ENCODE measurements around the gene ATXN7L1.
"Not testable (repeated sequence)": the region's sequence is repeated elsewhere in the genome, so short reads cannot be mapped to it uniquely, and the experiment has no call there.

ATXN7L1 gene

DNA sequence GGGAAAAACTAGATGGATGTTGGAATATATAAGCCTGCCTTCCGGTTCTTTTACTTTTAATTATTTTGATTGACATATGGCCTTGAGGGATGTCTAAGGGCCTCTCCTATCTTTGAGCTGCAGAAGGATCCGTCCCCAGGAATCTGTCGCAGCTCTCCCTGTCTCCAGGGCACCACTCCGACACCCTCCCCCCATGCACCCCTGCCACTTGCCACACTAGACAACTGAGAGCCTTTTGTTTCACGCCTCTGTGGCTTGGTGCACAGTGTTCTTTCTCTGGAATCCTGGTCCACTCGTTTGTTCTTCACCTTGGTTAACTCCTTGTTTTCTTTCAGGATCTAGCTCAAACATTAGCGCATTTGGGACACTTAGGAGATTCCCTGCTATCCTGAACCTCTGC is 171.0 kb downstream of the ATXN7L1 start:
- intact Hi-C loops (cut with DNase I), result no loop called here
- peak in 34 of 42 donors; percentile 23 to 80 (median 66) for DNase-seq

DNA sequence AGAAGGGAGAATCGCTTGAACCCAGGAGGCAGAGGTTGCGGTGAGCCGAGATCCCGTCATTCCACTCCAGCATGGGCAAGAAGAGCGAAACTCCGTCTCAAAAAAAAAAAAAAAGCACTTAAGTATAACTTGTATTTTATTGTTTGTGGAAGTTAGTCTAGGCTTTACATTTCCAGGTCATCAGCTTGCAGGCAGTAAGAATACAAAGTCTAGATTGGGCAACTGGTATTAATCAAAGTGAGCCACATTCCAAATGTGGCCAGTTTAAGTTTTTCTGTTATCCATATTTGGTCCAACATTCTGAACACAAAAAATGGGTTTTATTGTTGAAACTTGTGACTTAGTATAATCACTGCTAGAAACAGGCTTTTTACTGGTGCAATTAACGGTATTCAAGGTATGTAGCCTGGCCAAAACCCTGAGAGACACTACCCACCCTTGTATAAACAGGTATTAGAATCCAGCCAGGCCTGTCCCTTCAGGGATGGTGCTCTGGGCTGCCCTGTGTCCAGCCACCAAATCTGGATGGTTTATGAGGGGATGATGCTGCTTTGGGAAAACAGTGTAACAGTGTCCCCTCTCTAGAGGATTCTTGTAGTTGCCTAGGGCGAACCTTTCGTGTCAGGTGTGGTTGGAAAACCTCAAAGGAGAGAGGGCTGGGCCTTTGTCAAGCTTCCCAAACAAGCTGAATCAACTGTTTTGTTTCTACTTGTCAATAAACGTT is 173.0 kb downstream of the ATXN7L1 start:
- DNase-seq, result no peak
- intact Hi-C loops (cut with DNase I), result no loop called here

DNA sequence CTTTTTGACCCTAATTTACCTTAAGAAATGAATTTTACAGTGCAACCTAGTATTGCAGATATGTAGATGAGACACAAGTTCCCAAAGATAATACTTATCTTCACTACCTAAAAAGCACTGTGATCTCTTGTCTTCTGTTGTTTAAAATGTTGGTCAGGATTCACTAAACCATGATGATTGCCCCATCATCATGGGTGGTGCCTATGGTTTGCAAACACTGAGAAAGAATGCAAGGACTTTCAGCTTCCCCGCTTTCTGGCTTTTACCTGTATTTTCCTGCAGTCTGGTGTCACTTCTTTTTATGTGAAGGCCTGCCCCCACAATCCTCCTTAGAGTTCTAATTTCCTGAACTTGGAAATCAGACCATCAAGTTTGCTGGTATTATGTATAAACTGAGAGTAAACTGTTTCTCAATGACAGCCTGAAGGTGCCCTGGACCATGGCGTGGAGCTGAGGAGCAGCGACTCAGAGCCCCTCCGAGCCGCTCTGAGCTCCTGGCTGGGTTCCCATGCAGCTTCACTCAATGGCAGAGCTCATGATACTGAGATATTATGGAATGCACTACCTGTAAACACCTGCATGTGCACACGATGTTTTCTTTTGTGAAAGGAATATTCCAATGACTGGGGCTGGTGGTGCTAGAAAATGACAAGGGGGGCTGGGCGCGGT is 176.7 kb downstream of the ATXN7L1 start:
- intact Hi-C loops (cut with DNase I), result no loop called here
- DNase-seq, result peak in 2 of 42 donors; percentile 41 to 52

DNA sequence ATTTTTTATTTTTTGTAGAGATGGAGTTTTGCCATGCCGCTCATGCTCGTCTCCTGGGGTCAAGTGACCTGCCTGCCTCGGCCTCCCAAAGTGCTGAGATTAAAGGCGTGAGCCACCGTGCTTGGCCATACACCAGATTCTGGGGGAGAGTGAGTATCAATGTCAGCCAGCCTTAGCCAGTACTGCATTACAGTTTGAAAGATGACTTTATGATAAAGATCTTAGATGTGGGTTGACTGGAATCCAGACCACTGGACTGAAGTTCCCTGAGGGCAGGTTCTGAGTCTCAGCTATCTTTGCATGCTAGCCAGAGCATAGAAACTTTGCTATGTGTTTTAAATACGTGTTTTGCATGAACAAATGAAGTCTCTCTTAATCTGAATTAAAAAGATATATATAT is 177.9 kb downstream of the ATXN7L1 start:
- DNase-seq, result no peak
- intact Hi-C loops (cut with DNase I), result no loop called here

DNA sequence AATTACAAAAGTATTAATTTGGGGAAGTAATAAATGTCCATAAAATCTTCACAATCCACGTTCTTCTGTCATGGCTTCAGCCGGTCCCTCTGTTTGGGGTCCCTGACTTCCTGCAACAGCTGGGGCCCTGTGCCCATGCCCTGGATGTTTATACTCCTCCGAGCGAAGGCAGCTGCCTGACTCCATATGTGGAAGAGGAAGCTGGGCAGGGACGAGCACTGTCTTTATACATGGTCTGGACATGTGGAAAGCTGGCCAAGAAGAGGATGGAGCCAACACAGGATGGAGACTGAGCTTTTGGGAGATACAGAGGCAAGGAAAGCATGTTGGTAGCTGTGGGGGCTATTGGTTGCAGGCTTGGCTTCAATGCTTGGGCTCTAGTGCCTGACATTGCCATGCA is 178.6 kb downstream of the ATXN7L1 start:
- intact Hi-C loops (cut with DNase I), result no loop called here
- no peak for DNase-seq

DNA sequence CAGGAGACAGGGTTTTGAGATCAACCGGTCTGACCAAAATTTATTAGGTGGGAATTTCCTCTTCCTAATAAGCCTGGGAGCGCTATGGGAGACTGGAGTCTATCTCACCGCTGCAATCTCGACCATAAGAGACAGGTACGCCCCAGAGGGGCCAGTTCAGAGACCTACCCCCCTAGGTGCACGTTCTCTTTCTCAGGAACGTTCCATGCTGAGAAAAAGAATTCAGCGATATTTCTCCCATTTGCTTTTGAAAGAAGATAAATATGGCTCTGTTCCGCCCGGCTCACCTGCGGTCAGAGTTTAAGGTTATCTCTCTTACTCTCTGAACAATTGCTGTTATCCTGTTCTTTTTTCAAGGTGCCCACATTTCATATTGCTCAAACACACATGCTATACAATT is 179.2 kb downstream of the ATXN7L1 start:
- intact Hi-C loops (cut with DNase I), result not testable (repeated sequence)

DNA sequence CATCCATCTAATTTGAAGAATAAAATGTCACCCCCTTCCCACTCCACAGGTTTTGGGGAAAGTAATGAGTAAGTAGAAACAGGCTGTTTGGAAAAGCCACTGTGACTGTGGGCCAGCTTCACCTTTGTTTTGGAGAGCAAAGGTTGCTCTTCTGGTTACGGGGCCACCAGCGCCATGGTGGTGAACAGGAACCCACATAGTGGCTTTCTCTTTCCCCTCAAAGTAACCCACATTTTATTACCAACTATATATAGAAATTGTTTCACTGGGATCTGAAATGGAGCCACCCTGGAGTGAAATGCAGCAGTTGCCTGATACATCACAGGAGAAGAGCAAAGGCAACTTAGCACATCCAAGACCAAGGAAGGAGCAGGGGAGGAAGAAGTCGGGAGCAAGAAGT is 182.8 kb downstream of the ATXN7L1 start:
- intact Hi-C loops (cut with DNase I), result no loop called here
- DNase-seq, result no peak

More for the DNA sequence above, 179.2 kb downstream of the ATXN7L1 start:
- not testable (repeated sequence) for DNase-seq

DNA sequence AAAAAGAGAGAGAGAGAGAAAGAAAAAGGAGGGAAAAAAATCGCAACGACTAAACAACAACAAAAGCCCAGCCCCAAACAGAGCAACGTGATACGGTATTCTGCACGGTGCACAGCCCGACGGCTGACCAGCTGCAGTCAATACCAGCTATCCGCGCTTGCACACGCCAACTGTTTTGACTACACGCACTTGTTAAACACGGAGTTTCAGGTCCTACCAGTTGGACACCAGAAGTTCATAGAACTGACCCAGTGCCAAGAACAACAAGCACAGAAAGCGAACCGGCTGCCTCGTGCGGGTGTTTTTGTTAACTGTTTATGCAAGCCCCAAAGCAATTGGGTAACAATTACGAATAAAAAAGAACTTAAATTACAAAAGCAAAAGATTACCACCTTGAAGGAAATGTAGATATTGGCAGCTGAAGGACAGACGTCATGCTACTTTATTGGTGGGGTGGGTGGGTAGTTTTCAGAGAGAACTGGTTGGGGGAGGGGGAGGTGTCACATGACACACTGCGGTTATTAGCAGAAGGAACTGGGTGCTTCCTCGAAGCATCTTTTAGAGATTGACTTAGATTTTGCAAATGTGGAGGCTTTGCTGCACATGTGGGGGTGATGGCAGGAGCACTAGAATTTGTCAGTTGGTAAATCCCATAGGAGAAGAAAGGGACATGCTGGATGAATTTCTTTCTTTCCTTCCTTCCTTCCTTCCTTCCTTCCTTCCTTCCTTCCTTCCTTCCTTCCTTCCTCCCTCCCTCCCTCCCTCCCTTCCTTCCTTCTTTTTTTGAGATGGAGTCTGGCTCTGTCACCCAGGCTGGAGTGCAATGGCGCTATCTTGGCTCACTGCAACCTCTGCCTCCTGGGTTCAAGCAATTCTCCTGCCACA is 184.5 kb downstream of the ATXN7L1 start:
- peak; percentile 15 to 77 (median 53) for DNase-seq
- intact Hi-C loops (cut with DNase I), result no loop called here

DNA sequence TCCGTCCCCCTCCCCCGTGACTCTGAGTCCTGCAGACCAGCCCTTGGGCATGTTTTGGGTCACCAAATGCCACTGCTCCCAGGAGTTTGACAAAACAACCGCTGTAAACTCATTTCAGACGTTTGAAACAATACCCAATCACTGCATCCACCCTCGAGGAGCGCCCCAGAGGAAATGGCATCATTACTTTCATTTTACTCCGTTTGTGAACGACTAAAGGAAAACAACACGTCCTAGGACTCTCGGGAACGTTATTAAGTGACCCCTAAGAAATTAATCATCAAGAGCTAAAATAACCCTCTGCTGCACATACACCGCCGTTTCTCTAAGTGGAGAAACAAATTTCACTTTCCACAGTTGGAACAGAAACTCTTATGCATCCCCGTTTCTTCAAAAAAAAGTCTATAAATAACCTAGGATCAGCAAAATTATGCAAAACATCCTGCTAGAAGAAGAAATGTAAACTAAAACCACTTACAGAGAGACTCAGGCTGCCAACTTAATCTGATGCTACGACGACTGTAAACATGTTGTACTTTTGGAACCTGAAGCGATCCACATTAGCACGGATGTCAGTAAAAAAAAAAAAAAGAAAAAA is 185.2 kb downstream of the ATXN7L1 start:
- DNase-seq, result no peak
- intact Hi-C loops (cut with DNase I), result no loop called here

DNA sequence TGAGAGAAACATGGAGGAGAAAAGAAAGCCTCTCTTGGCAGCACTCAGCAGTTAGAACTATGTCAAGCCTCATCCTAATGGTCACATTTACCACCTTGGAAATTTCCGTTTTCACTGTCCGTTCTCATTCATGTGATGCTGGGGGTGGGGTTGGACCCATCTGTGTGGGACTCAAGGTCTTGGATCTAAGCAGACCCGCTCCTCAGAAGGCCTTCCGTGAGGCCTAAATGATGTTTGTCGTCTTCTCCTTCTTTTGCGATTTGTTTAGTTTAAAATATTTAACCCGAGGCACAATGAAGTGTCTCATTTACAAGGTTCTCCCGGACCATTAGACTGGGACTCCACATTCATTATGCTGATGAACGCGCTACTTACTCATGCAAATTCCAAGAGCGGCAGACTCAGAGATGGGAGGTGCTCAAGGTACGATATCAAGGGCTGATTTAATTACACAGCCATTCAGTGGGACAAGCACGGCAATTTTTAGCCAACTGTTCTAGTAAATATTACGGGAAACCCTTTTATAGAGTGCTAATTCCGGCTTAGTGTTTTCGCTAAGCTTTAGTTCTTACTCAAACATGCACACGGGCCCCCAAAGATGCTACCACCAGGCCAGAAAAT is 186.0 kb downstream of the ATXN7L1 start:
- DNase-seq, result no peak
- intact Hi-C loops (cut with DNase I), result no loop called here

DNA sequence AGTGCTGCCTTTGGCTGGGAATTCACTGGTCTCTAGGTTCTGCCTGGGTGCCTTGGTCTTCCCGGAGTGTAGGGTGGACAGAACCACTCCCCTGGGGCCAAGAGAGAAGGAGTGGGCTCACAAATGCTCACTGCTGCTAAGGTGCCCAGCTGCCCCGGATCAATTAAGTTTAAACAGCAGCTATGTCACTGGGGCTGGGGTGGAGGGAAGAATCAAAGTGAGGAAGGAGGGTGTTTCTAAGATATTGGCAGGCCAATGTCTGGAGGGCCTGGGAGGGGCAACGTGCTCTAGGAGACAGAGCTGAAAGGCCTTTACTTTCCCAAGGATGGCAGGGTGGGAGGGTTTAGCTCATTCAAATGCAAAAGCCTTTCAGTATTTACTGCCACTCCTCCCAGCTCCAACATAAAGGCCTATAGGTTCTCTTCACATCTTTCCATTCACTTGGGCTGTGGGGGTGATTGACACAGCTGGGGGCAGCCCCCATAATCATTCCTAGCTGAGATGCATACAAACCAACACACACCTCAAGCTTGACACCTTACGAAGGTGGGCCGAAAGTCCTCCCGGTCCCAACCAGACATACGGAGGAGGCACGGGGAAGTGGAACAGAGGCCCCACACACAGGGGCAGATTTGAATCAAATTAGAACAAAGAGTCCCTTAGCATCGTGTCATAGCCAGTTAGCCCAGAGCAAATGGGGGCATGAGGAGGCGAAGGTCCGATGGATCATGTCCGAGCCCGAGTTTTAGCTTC is 187.2 kb downstream of the ATXN7L1 start:
- intact Hi-C loops (cut with DNase I), result no loop called here
- no peak for DNase-seq

DNA sequence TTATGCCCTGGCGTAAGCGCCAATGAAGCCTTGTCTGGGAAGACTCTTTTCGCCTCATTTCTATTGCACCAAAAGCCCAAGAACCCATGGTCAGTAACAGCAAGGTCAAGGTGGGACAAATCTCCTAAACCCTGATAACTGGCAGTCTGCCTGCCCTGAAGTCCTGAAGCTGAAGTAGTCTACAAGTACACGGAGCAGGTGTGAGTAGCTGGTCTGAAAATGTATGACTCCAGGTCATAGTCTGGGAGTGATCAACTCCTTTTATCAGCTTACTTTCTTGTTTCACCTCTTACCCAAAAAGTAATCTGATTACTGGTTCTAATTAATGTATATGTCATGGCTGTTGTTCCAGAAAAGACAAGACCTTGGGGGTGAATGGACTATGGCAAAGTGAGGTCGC is 187.8 kb downstream of the ATXN7L1 start:
- no peak for DNase-seq
- intact Hi-C loops (cut with DNase I), result no loop called here

DNA sequence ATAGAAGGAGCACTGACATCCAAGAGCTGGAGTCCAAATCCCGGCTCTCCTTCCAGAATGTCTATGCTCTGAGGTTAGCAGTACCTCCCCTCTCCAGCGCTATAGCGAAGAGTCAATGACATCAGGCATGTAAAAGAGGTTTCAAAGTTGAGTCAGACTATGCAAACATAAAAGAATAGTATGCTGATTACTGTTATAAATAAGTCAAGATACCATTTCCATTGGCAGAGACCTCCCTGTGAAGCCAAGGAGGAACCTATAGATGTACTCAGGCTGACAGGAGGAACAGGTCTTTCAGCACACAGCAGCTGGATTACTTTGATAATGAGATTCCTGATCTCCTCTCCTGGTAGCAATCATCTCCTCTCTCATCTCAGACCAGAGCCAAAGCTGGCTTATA is 191.2 kb downstream of the ATXN7L1 start:
- DNase-seq, result no peak
- intact Hi-C loops (cut with DNase I), result no loop called here

DNA sequence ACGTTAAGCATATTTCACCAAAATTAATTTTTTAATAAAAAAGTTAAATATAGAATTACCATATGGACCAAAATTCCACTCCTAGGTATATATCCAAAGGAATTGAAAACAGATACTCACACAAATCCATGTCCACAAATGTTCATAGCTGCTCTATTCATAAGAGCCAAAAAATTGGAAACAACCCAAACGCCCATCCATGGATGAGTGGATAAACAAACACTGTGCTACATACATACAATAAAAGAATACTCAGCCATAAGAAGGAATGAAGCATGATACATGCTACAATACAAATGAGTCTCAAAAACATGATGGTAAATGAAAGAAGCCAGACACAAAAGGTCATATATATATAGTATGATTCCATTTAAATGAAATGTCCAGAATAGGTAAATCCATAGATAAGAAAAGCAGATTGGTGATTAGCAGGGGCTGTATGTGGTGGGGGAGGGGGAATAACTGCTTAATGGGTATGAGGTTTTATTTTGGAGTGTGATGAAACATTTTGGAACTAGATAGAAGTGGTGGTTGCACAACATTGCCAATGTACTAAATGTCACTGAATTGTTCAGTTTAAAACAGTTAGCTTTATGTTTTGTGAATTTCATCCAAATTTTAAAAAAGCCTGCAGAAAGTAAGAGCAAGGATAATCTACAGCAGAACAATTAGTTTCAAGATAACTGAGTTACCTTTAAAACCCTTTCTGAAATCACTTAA is 193.9 kb downstream of the ATXN7L1 start:
- no peak for DNase-seq
- intact Hi-C loops (cut with DNase I), result no loop called here

DNA sequence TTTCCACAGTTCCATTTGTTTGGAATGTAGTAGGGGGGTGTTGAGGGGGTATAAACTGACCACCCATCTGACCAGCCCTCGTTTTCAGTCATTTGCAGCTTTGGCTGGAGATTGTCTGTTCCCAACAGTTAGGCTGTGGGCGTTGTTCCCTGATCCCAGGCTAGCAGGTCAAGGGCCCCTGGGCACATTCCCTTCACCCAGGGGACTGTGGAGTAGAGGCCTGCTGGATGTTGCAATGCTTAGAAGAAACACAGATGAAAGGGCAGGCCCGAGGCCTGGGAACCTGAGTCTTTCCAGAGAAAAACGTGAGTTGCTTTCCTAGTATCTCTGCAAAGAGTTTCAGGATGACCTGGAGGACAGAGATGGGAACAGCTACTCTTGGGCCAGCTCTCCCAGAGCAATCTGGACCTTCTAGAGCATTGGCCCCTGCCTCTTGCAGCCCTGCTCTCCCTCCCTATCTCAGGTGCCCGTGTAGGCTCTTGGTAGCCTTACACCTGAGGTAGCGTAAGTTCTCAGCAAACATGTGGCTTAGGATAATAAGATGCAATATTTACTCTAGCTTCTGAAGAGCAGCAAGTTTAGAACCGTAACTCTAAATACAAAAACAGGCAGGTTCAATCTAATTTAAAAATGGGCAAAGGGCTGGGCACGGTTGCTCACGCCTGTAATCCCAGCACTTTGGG is 195.8 kb downstream of the ATXN7L1 start:
- intact Hi-C loops (cut with DNase I), result no loop called here

DNA sequence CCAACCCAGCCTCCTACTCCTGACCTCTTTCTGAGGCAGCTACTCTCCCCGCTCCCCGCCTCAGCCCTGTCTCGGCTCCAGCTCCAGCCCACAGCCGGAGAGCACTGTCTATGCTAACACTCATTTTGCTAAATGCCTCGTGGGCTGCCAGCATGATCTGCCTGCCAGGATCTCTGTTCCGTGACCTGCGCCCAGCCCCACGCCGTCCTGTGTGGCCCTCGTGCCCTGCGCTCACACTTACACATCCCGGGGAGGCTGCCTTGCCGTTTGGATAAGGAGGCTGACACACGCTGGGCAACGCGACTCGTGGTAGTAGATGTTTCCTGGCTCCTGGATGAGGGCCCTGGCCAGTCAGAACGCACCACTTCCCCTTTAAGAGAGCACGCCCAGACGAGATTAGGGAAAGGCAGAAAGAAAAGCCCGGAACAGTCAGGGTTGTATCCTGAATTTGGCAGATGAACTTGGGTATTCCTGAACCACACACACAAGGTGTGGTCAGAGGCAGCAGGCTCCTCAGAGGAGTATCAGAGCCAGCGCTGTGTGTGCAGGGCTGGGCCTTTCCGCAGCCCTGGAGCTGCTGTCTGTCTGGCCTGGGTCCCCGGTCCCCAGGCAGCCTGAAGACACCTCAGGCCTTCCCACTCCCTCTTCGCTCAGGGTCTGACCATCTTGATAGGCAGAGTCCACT is 197.4 kb downstream of the ATXN7L1 start:
- intact Hi-C loops (cut with DNase I), result no loop called here
- DNase-seq, result peak; percentile 24 to 79 (median 54)

More for the DNA sequence above, 195.8 kb downstream of the ATXN7L1 start:
- DNase-seq, result peak in 5 of 42 donors; percentile 27 to 59 (median 44)

Measured in head of caudate nucleus (tissue), 42 donors.